ENCODE results near the gene ANKRD42. TPM values are rescaled to one million over a fixed set of nuclear protein-coding genes. Genes with fewer than 3 reads are reported as not detected.

Gene ANKRD42
- total and polyA plus RNA-seq, 9 of the 15 experiments (the other 6 are each of a cell fraction or from before 2014, with no cell fraction given): 2.8 to 9.1 (median 6.1) TPM

GRCh38 chr11:83156996-83157593, 36.4 kb upstream of the ANKRD42 start, which contains the start of gene PCF11 (continued):
- TF ChIP-seq, protein P1, sequence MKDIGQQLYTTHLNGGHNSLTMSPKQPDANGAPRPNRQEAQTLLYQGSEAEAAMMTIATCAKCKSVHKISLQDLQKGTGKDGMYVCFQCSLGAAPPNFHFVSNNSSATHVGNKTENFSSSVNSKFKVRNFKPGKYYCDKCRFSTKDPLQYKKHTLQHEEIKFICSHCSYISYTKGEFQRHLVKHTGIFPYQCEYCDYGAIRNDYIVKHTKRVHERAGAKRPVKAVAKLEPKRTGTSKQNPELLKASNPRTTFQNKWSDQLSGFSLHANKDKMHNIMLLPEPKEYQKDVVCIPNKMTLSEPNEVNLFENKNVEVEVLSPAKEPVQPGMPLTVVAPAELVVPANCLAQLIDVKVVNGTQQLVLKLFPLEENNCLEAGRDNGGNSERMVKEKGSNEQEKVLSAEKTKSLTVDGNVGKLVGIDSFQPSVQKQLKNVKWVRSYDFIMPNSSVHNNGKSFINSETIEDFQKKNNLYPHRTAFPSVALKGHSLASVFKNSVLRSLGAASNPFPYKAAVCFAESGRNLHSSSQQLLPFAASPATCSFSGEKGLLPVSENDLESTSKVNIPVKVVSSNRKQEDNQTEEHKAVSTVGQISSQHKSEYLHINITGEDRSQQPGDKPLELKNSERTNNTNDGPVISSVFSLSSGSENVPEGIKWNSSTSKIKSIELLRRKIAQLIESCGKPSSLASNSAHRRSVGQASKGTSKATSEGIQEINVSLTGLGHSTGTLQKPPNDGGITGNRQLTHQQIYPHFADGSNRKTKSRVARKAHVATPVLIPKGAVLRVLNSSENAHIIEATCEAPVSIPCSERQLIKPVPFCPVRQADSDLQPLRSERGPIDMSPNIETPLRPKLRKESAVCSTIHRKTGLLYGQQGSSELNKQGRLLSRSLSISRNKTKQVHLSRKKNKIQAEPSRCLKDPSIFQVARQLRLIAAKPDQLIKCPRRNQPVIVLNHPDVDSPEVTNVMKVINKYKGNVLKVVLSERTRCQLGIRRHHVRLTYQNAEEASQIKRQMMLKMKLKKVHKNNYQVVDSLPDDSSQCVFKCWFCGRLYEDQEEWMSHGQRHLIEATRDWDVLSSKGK (CRISPR knock-in tag; IDR thresholded peaks at IDR 0.05): no peak
- TF ChIP-seq NEUROD1 (IDR thresholded peaks at IDR 0.05; ENCODE audit: borderline replicate concordance, low read depth, low read length, partially characterized antibody) (no peak), XRCC4 (IDR thresholded peaks at IDR 0.05; ENCODE audit: extremely low read depth, insufficient read depth, insufficient read length) (no peak), ADNP (tag; IDR thresholded peaks at IDR 0.05) (no peak), HCFC1 (IDR thresholded peaks at IDR 0.05; ENCODE audit: low read depth, low read length) (peak; percentile 36; the same call in 1 of the 2 replicates), RBBP5 (IDR thresholded peaks at IDR 0.05; ENCODE audit: borderline replicate concordance, insufficient read depth, low read length, poor library complexity, severe bottlenecking) (peak; percentile 83), MLX (CRISPR knock-in tag; conservative IDR thresholded peaks at IDR 0.05) (0 out of 4 replicates have a peak, but pooled peaks of 1 of the 2 experiments have one; percentile 63), FOS (IDR thresholded peaks at IDR 0.05; ENCODE audit: extremely low read depth, insufficient read length) (no peak), HINFP (tag; conservative IDR thresholded peaks at IDR 0.05; ENCODE audit: low read depth) (no peak), ERF (CRISPR knock-in tag; IDR thresholded peaks at IDR 0.05) (no peak), UBTF (IDR thresholded peaks at IDR 0.05; ENCODE audit: borderline replicate concordance in 1 of 2, low read depth in 2 of 2, low read length in 2 of 2) (no peak), ILK (tag; IDR thresholded peaks at IDR 0.05; ENCODE audit: borderline replicate concordance, low read depth) (no peak)
- TF ChIP-seq, protein P2, sequence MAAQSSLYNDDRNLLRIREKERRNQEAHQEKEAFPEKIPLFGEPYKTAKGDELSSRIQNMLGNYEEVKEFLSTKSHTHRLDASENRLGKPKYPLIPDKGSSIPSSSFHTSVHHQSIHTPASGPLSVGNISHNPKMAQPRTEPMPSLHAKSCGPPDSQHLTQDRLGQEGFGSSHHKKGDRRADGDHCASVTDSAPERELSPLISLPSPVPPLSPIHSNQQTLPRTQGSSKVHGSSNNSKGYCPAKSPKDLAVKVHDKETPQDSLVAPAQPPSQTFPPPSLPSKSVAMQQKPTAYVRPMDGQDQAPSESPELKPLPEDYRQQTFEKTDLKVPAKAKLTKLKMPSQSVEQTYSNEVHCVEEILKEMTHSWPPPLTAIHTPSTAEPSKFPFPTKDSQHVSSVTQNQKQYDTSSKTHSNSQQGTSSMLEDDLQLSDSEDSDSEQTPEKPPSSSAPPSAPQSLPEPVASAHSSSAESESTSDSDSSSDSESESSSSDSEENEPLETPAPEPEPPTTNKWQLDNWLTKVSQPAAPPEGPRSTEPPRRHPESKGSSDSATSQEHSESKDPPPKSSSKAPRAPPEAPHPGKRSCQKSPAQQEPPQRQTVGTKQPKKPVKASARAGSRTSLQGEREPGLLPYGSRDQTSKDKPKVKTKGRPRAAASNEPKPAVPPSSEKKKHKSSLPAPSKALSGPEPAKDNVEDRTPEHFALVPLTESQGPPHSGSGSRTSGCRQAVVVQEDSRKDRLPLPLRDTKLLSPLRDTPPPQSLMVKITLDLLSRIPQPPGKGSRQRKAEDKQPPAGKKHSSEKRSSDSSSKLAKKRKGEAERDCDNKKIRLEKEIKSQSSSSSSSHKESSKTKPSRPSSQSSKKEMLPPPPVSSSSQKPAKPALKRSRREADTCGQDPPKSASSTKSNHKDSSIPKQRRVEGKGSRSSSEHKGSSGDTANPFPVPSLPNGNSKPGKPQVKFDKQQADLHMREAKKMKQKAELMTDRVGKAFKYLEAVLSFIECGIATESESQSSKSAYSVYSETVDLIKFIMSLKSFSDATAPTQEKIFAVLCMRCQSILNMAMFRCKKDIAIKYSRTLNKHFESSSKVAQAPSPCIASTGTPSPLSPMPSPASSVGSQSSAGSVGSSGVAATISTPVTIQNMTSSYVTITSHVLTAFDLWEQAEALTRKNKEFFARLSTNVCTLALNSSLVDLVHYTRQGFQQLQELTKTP (IDR thresholded peaks at IDR 0.05; ENCODE audit: low read depth in 1 of 2, partially characterized antibody in 2 of 2): peak in 1 of 2 experiments; percentile 76
